Ascending aorta (tissue), 2 donors: ENCODE results near the gene HNRNPDL. TPM values are rescaled to one million over a fixed set of nuclear protein-coding genes. Genes with fewer than 3 reads are reported as not detected.
"Not testable (repeated sequence)": the region's sequence is repeated elsewhere in the genome, so short reads cannot be mapped to it uniquely, and the experiment has no call there.

Experiments used
- DNase-seq, 2 donors: peaks; one replicate each; pipeline ENCODE4 v3.0.0-alpha.2; 2019; ENCODE audit warnings: low spot score in 2 of 2
- H3K27ac ChIP-seq, 2 donors: fragments of 200-600 bp; sonication (generic); one replicate each; pipeline ENCODE4 v1.5.1; 2016 to 2017; ENCODE audit warnings: mild to moderate bottlenecking in 1 of 2
- H3K27me3 ChIP-seq: fragments of 200-600 bp; sonication (generic); one replicate; pipeline ENCODE4 v1.5.1; 2017
- H3K36me3 ChIP-seq, 2 donors: fragments of 200-600 bp; sonication (generic); one replicate each; pipeline ENCODE4 v1.5.1; 2016
- H3K4me1 ChIP-seq, 2 donors: fragments of 200-600 bp; sonication (generic); one replicate each; pipeline ENCODE4 v1.5.1; 2016 to 2017; ENCODE audit warnings: mild to moderate bottlenecking in 1 of 2
- H3K4me3 ChIP-seq, 2 donors: fragments of 200-600 bp; sonication (generic); one replicate each; pipeline ENCODE4 v1.5.1; 2016 to 2017; ENCODE audit warnings: mild to moderate bottlenecking in 1 of 2
- H3K9me3 ChIP-seq, 2 donors: fragments of 200-600 bp; sonication (generic); one replicate each; pipeline ENCODE4 v1.5.1; 2016
- intact Hi-C: fragments of 100-400 bp; cut with DNase I; formaldehyde crosslinking; loops from one replicate; pipeline ENCODE4 v1.15.1; 2023
- total RNA-seq: library from RNA; depleted of rRNA; stranded (reverse); fragments of >200 nt; gene quantifications from one replicate; pipeline ENCODE4 v1.1.0, GENCODE V29; 2016
- TF ChIP-seq, protein P1 (sequence below), 3 experiments: fragments of 200-600 bp in 2 of 3; fragments of 450-650 bp in 1 of 3; sonication (generic) in 2 of 3; IDR thresholded peaks; one replicate each; pipeline ENCODE4 v1.5.1; 2016 to 2019; ENCODE audit warnings: antibody characterized with exemption in 3 of 3, mild to moderate bottlenecking in 1 of 3, moderate library complexity in 1 of 3

HNRNPDL gene
- total RNA-seq, 1 donor from 2014 or later = 73.9 TPM

DNA sequence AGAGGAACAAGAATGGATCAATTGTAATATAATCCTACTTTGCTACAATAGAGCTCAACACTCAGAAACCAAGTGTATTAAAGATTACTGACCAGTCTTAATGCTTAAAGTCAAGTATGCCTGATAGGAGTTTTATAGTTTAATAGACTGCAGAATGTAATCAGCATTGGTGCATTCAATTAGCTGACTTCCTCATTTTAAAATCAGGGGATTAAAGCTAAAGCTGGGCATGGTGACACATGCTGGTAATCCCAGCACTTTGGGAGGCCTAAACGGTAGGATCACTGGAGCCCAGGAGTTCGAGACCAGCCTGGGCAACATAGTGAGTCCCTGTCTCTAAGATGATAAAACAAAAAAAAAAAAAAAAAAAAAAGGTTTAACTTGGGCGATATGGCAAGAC is 10.8 kb downstream of the HNRNPDL start:
- TF ChIP-seq, protein P1, sequence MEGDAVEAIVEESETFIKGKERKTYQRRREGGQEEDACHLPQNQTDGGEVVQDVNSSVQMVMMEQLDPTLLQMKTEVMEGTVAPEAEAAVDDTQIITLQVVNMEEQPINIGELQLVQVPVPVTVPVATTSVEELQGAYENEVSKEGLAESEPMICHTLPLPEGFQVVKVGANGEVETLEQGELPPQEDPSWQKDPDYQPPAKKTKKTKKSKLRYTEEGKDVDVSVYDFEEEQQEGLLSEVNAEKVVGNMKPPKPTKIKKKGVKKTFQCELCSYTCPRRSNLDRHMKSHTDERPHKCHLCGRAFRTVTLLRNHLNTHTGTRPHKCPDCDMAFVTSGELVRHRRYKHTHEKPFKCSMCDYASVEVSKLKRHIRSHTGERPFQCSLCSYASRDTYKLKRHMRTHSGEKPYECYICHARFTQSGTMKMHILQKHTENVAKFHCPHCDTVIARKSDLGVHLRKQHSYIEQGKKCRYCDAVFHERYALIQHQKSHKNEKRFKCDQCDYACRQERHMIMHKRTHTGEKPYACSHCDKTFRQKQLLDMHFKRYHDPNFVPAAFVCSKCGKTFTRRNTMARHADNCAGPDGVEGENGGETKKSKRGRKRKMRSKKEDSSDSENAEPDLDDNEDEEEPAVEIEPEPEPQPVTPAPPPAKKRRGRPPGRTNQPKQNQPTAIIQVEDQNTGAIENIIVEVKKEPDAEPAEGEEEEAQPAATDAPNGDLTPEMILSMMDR (IDR thresholded peaks at IDR 0.05) = no peak
- Histone ChIP-seq H3K27ac (no peak overlapping the region), H3K36me3 (peaks cover 10 to 24% of the 10 kb centered on the region in 2 donors), H3K4me1 (no peaks in the 10 kb centered on the region), H3K27me3 (no peaks in the 10 kb centered on the region), H3K9me3 (no peaks in the 10 kb centered on the region), H3K4me3 (no peak overlapping the region)
- intact Hi-C loops = no loop called here
- no peak for DNase-seq

- H3K4me3 ChIP-seq = no peak overlapping the region
- TF ChIP-seq, protein P1 (IDR thresholded peaks at IDR 0.05) = no peak
- no peaks in the 10 kb centered on the region for H3K27me3 ChIP-seq
- no peaks in the 10 kb centered on the region for H3K4me1 ChIP-seq
- no peaks in the 10 kb centered on the region for H3K36me3 ChIP-seq
- no peaks in the 10 kb centered on the region for H3K9me3 ChIP-seq
- no peak overlapping the region for H3K27ac ChIP-seq
- DNase-seq = no peak
- intact Hi-C loops = no loop called here
Measured at GRCh38 chr4:82415922-82416365, 14.3 kb downstream of the HNRNPDL start.

DNA sequence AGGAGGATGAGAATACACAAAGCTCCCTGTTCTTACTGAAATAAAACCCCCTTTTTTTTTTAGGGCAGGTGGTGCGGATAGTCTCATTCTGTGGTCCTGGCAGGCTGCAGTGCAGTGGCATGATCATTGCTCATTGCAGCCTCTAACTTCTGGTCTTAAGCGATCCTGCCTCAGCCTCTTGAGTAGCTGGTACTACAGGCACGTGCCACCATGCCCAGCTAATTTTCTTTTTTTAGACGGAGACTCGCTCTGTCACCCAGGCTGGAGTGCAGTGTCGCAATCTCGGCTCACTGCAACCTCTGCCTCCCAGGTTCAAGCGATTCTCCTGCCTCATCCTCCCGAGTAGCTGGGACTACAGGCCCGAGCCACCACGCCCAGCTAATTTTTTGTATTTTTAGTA is 15.2 kb downstream of the HNRNPDL start:
- H3K9me3 ChIP-seq, H3K27ac ChIP-seq, H3K4me3 ChIP-seq, DNase-seq, H3K27me3 ChIP-seq, intact Hi-C loops, H3K4me1 ChIP-seq, H3K36me3 ChIP-seq: not testable (repeated sequence)

- Histone ChIP-seq H3K27ac (no peak overlapping the region), H3K4me1 (no peaks in the 10 kb centered on the region), H3K36me3 (no peaks in the 10 kb centered on the region), H3K9me3 (no peaks in the 10 kb centered on the region), H3K4me3 (no peak overlapping the region), H3K27me3 (no peaks in the 10 kb centered on the region)
- intact Hi-C loops = no loop called here
- TF ChIP-seq, protein P1 (IDR thresholded peaks at IDR 0.05) = no peak
- DNase-seq = no peak
Measured at GRCh38 chr4:82403725-82404124, 26.5 kb downstream of the HNRNPDL start.

DNA sequence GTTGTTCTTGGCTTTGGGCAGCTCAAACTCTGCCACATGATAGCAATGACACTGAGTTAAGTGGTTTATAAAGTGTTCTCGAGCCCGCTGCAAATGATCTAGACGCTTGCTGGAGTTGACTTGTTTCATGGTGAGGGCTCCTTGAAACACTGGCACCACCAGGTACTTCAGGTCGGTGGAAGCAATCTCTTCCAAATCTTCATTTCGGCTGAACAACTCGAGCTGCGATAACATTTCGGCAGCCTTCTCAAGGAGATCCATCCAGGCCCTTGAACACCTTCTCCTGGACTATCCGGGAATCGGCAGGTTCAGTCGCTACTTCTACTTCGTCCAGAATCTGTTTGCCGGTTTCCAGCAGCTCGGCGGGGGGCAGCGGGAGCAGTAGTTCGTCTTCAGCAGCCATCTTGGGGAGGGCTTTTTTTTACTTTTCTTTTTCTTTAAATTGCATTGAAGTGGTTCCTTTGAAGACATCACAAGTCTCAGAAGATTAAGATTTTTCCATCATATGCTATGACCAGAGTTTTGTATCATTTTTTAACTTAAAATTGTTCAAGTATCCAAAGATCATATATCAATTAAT is 28.0 kb downstream of the HNRNPDL start:
- H3K4me3 ChIP-seq = no peak overlapping the region

GRCh38 chr4:82401600-82401999 is 28.7 kb downstream of the HNRNPDL start:
- no peaks in the 10 kb centered on the region for H3K36me3 ChIP-seq
- TF ChIP-seq, protein P1 (IDR thresholded peaks at IDR 0.05) = no peak
- H3K9me3 ChIP-seq = no peaks in the 10 kb centered on the region
- H3K27me3 ChIP-seq = no peaks in the 10 kb centered on the region
- intact Hi-C loops = no loop called here
- no peak overlapping the region for H3K27ac ChIP-seq
- no peak for DNase-seq
- no peaks in the 10 kb centered on the region for H3K4me1 ChIP-seq
- H3K4me3 ChIP-seq = no peak overlapping the region

More for the DNA sequence above, 28.0 kb downstream of the HNRNPDL start:
- Histone ChIP-seq H3K4me1 (no peaks in the 10 kb centered on the region), H3K9me3 (no peaks in the 10 kb centered on the region), H3K27ac (no peak overlapping the region), H3K36me3 (no peaks in the 10 kb centered on the region), H3K27me3 (no peaks in the 10 kb centered on the region)
- DNase-seq = no peak
- TF ChIP-seq, protein P1 (IDR thresholded peaks at IDR 0.05) = no peak
- intact Hi-C loops = no loop called here
